Chondrocyte (in vitro differentiated cells): ENCODE data around the gene RCN1. TPM values are rescaled to one million over a fixed set of nuclear protein-coding genes. Genes with fewer than 3 reads are reported as not detected.

ENCODE experiments used
- DNase-seq: peaks from one replicate; pipeline ENCODE4 v3.0.0; 2021; ENCODE audit warnings: mixed read lengths, low spot score
- H3K27ac Mint-ChIP-seq: one replicate; pipeline ENCODE4 v1.8.0; 2021; ENCODE audit warnings: mild to moderate bottlenecking, moderate library complexity, mixed read lengths; ENCODE audit not compliant: unreplicated experiment
- H3K27me3 Mint-ChIP-seq: 2 replicates; pipeline ENCODE4 v1.8.0; 2021; ENCODE audit warnings: low read depth, mixed read lengths
- H3K36me3 Mint-ChIP-seq: 2 replicates; pipeline ENCODE4 v1.8.0; 2021; ENCODE audit warnings: low read depth, mixed read lengths
- H3K4me1 Mint-ChIP-seq: 2 replicates; pipeline ENCODE4 v1.8.0; 2021; ENCODE audit warnings: low read depth, mild to moderate bottlenecking, mixed read lengths
- H3K4me3 Mint-ChIP-seq: one replicate; pipeline ENCODE4 v1.8.0; 2021; ENCODE audit warnings: mild to moderate bottlenecking, moderate library complexity, mixed read lengths; ENCODE audit not compliant: unreplicated experiment
- H3K9me3 Mint-ChIP-seq: 2 replicates; pipeline ENCODE4 v1.8.0; 2021; ENCODE audit warnings: low read depth, mixed read lengths
- total RNA-seq: library from RNA; stranded (reverse); gene quantifications from 3 replicates; pipeline ENCODE4 v1.2.1, GENCODE V29; 2021
- TF ChIP-seq, protein P1 (sequence below): fragments of 200-600 bp; sonication (generic); IDR thresholded peaks from 2 replicates; pipeline ENCODE4 v1.5.0; 2021; ENCODE audit warnings: antibody characterized with exemption, mild to moderate bottlenecking, moderate library complexity

RCN1 gene
- total RNA-seq, 1 donor from 2014 or later: 232 TPM

DNA sequence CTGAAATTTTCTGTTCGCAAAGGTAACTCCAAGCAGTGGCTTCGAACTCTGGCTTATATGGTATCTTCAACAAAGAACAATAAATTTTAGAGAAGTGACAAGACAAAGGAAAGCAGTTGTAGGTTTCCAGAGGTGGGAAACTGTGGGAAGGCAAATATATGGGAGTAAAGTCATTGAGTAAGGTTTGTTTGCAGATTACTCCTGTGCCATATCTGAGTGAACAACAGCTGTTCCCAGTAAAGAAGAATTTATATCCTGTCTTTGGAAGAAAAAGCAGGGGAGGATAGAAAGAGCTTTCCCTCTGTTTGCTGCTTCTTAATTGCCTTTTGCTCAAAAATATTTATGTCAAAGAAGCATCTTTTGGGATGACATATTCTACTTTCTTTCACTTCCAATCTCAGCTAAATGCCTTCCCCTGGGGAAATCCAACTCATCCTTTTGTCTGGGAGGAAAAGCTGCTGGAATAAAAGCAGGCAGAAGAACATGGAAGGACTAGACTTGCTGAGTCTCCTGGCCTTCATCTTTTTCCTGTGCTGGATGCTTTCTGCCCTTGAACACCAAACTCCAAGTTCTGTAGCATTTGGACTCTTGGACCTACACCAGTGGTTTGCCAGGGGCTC lies 10.4 kb upstream of the RCN1 start:
- peaks cover 2% of the 10 kb centered on the region for H3K36me3 Mint-ChIP-seq
- peaks cover 14% of the 10 kb centered on the region for H3K27me3 Mint-ChIP-seq
- DNase-seq: no peak
- H3K27ac Mint-ChIP-seq: no peak overlapping the region
- no peaks in the 10 kb centered on the region for H3K9me3 Mint-ChIP-seq
- TF ChIP-seq, protein P1, sequence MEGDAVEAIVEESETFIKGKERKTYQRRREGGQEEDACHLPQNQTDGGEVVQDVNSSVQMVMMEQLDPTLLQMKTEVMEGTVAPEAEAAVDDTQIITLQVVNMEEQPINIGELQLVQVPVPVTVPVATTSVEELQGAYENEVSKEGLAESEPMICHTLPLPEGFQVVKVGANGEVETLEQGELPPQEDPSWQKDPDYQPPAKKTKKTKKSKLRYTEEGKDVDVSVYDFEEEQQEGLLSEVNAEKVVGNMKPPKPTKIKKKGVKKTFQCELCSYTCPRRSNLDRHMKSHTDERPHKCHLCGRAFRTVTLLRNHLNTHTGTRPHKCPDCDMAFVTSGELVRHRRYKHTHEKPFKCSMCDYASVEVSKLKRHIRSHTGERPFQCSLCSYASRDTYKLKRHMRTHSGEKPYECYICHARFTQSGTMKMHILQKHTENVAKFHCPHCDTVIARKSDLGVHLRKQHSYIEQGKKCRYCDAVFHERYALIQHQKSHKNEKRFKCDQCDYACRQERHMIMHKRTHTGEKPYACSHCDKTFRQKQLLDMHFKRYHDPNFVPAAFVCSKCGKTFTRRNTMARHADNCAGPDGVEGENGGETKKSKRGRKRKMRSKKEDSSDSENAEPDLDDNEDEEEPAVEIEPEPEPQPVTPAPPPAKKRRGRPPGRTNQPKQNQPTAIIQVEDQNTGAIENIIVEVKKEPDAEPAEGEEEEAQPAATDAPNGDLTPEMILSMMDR: no peak
- no peaks in the 10 kb centered on the region for H3K4me1 Mint-ChIP-seq
- H3K4me3 Mint-ChIP-seq: no peak overlapping the region

DNA sequence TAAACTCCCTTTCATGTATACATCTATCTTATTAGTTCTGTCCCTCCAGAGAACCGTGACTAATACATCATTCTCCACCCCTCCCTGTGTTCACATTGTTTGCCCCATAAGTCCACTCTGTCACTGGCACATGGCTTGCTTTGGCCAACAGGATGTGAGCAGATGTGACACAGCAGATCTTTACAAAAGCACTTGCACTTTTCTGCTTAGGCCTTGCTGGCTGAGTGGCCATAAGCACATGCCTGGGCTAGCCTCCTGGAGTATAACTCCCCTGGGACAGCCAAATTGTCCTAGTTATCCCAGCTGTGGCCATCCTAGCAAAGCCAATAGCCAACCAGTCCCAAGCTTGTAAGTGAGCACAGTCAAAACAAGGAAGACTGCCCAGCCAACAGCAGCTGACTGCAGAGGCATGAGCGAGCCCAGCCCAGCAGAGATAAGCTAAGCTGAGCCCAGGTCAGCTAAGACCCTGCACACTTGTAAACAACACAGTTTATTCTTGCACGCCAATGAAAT lies 9.7 kb upstream of the RCN1 start:
- DNase-seq: no peak
- Mint-ChIP-seq H3K4me1 (no peaks in the 10 kb centered on the region), H3K27me3 (peaks cover 13% of the 10 kb centered on the region), H3K9me3 (no peaks in the 10 kb centered on the region), H3K27ac (no peak overlapping the region), H3K4me3 (no peak overlapping the region), H3K36me3 (peaks cover 2% of the 10 kb centered on the region)
- TF ChIP-seq, protein P1: no peak

DNA sequence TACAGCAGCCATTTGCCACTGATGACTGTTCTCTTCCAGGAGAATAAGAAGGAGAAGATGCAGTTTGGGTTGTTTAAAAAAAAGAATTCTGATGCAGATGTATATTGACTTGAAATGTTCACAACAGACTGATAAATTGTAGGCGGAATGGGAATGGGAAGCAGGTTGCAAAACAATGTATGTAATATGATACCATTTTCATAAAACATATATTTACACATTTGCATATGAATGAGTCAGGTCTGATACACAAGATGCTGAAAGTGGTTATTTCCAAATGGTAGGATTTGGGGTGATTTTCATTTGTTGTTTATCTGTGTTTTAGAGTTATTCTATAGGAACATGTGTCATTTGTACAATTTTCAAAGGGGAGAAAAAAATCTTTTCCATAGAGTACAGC lies 9.0 kb upstream of the RCN1 start:
- H3K27me3 Mint-ChIP-seq: peaks cover 11% of the 10 kb centered on the region
- H3K4me1 Mint-ChIP-seq: no peaks in the 10 kb centered on the region
- peaks cover 2% of the 10 kb centered on the region for H3K36me3 Mint-ChIP-seq
- H3K4me3 Mint-ChIP-seq: no peak overlapping the region
- H3K9me3 Mint-ChIP-seq: no peaks in the 10 kb centered on the region
- no peak overlapping the region for H3K27ac Mint-ChIP-seq
- DNase-seq: no peak
- TF ChIP-seq, protein P1: no peak

DNA sequence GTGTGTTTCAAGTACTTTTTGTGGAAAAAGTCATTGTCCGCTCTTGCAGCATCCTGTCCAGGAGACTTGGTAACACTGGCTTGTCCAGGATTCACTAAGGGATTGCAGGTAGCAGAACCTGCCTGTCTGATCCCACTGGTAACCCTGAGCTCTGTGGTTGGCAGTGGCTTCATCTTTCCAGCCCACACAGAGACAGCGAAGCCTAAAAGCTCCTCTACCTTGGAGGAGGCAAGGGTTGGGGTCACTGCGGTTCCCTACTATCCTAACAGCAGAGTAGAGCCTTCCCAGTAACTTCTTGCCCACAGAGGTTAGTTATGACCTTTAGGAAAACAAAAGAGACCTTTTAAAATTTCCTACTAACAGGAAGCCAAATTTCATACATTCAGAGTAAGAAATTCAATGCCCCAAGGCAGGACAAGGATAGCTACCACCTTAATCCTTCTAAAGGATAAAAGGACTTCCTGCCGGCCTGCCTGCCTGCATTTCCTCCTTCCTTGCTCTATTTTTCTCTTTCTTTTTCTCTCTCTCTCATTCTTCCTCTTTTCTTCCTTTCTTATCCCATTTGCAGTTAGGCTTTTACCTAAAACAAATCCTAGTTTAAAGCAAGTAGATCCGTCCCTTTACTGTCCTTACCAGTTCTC lies 8.4 kb upstream of the RCN1 start:
- no peak for DNase-seq
- Mint-ChIP-seq H3K9me3 (no peaks in the 10 kb centered on the region), H3K27ac (no peak overlapping the region), H3K4me1 (peaks cover 5% of the 10 kb centered on the region), H3K36me3 (no peaks in the 10 kb centered on the region), H3K4me3 (no peak overlapping the region), H3K27me3 (peaks cover 8% of the 10 kb centered on the region)
- TF ChIP-seq, protein P1: no peak

DNA sequence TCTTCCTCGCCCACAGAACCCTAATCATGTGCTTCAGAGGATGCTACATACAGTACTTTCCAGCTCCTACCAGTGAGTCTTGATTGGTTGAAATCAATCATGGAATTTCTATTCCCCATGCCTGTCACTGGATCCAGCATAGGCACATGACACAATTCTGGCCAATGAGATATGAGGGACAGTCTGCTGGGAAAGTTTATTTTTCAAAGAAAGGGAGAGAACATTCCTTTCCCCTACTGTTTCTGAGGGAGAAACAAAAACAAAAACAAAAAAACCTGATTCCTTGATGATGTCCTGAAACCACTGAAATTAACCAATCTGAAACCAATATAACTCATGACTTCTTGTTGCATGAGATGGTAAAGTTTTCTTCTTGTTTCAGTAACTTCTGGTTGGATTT lies 3.3 kb upstream of the RCN1 start:
- TF ChIP-seq, protein P1: no peak
- Mint-ChIP-seq H3K4me1 (peaks cover 32% of the 10 kb centered on the region), H3K27me3 (peaks cover 5% of the 10 kb centered on the region), H3K4me3 (no peak overlapping the region), H3K27ac (peak overlapping the region; percentile 88), H3K9me3 (no peaks in the 10 kb centered on the region), H3K36me3 (no peaks in the 10 kb centered on the region)
- DNase-seq: no peak
